Gastroesophageal sphincter (tissue), 3 donors: Measurements from ENCODE around the gene ALPG.

Experiments
- CTCF ChIP-seq, 4 experiments: fragments of 200-600 bp in 2 of 4; fragments of 450-650 bp in 2 of 4; sonication (generic) in 1 of 4; IDR thresholded peaks; one replicate each; pipeline ENCODE4 v1.5.1; 2017 to 2019; ENCODE audit warnings: antibody characterized with exemption in 4 of 4, mild to moderate bottlenecking in 2 of 4, moderate library complexity in 2 of 4
- POLR2A ChIP-seq, 2 donors: fragments of 450-650 bp; IDR thresholded peaks; one replicate each; pipeline ENCODE4 v1.6.1; 2017; ENCODE audit warnings: antibody characterized with exemption in 2 of 2, mild to moderate bottlenecking in 2 of 2, moderate library complexity in 1 of 2

- TF ChIP-seq POLR2A (IDR thresholded peaks at IDR 0.05) (no peak), CTCF (IDR thresholded peaks at IDR 0.05) (no peak)
Observed at GRCh38 chr2:232458051-232458660, 51.5 kb downstream of the ALPG start.
